AG04449 (cell line): ENCODE measurements around the gene VCP.

Experiments used
- CTCF ChIA-PET: fragments of 350-600 bp; formaldehyde crosslinking; extraction: SDS; loops from one replicate; lab custom pipeline; 2021; ENCODE audit warnings: antibody characterized with exemption; lab: Yijun Ruan, JAX
- POLR2A ChIA-PET: fragments of 400-600, 350-600 bp; formaldehyde crosslinking; extraction: SDS; loops from one replicate; lab custom pipeline; 2020; ENCODE audit warnings: antibody characterized with exemption, inconsistent platforms; lab: Yijun Ruan, JAX
- DNase-seq: peaks from one replicate; pipeline ENCODE4 v3.0.0-alpha.2; 2010; ENCODE audit warnings: low read depth, low spot score
- H3K4me3 ChIP-seq: 2 replicates; pipeline ENCODE4 v1.5.1; 2011; ENCODE audit warnings: low read depth, mild to moderate bottlenecking, control low read depth, low read length
- CTCF ChIP-seq: IDR thresholded peaks from one replicate; pipeline ENCODE4 v1.5.1; 2011; ENCODE audit warnings: mild to moderate bottlenecking, moderate library complexity, low read length, control low read depth, inconsistent platforms; ENCODE audit not compliant: insufficient read depth; ENCODE audit errors: missing control alignments

Gene VCP

GRCh38 chr9:35079041-35079425, 6.6 kb upstream of the VCP start:
- no peak for TF ChIP-seq CTCF
- ChIA-PET CTCF (interaction anchor here (0.9 to 9.2 kb wide), 5 partner anchors 8 to 179 kb away, joined by 3 to 127 read pairs (median 8); partner anchors contain the start of genes PIGO and STOML2), POLR2A (interaction anchor here (0.9 to 2.2 kb wide), 8 partner anchors 7 to 36 kb away, joined by 3 to 10 read pairs (median 6); partner anchors contain the start of genes PIGO and STOML2)
- no peak for DNase-seq
- peak overlapping the region; percentile 89 for H3K4me3 ChIP-seq

- peak overlapping the region; percentile 36; the same call in 1 of the 2 replicates for H3K4me3 ChIP-seq
- no peak for TF ChIP-seq CTCF
- CTCF ChIA-PET: interaction anchor here (1.0 to 9.2 kb wide), 3 partner anchors 19 to 569 kb away, joined by 3 to 127 read pairs (median 16); partner anchors contain the start of gene PIGO
- POLR2A ChIA-PET: no interaction called here
- no peak for DNase-seq
Observed at GRCh38 chr9:35078066-35078465, 5.6 kb upstream of the VCP start.

GRCh38 chr9:35076848-35077247, 4.4 kb upstream of the VCP start:
- CTCF ChIA-PET: interaction anchor here (0.8 to 9.2 kb wide), 4 partner anchors 20 to 177 kb away, joined by 3 to 127 read pairs (median 6); partner anchors contain the start of gene PIGO
- H3K4me3 ChIP-seq: no peak overlapping the region
- DNase-seq: no peak
- POLR2A ChIA-PET: no interaction called here
- TF ChIP-seq CTCF: no peak

GRCh38 chr9:35075358-35075757, 2.9 kb upstream of the VCP start:
- CTCF ChIA-PET: interaction anchor here (9.2 kb wide), 1 partner anchor 22 kb away, joined by 127 read pairs; the partner anchor contains the start of gene PIGO
- no peak for DNase-seq
- no peak overlapping the region for H3K4me3 ChIP-seq
- POLR2A ChIA-PET: no interaction called here
- no peak for TF ChIP-seq CTCF

GRCh38 chr9:35074791-35075190, 2.4 kb upstream of the VCP start:
- H3K4me3 ChIP-seq: no peak overlapping the region
- no peak for TF ChIP-seq CTCF
- POLR2A ChIA-PET: no interaction called here
- DNase-seq: no peak
- CTCF ChIA-PET: interaction anchor here (9.2 kb wide), 1 partner anchor 22 kb away, joined by 127 read pairs; the partner anchor contains the start of gene PIGO

GRCh38 chr9:35074141-35074540, 1.7 kb upstream of the VCP start:
- no peak for DNase-seq
- no peak overlapping the region for H3K4me3 ChIP-seq
- no peak for TF ChIP-seq CTCF
- ChIA-PET POLR2A (no interaction called here), CTCF (interaction anchor here (5.2 kb wide), 1 partner anchor 21 kb away, joined by 33 read pairs; the partner anchor contains the start of gene PIGO)
